Colon (tissue), 2 donors: ENCODE measurements around the gene CASS4.

Source experiments
- FAIRE-seq: peaks from 2 replicates; lab custom pipeline; 2012; peaks lifted over from hg19 to GRCh38; lab: Jason Lieb, UNC
- donor health status: control.
- donor health status: control.

CASS4 gene

GRCh38 chr20:56445130-56445529 lies 33.1 kb downstream of the CASS4 start:
- FAIRE-seq = no peak

GRCh38 chr20:56445540-56445939 lies 33.5 kb downstream of the CASS4 start:
- no peak for FAIRE-seq

GRCh38 chr20:56447227-56447626 lies 35.2 kb downstream of the CASS4 start:
- FAIRE-seq = no peak

GRCh38 chr20:56449459-56449858 lies 37.4 kb downstream of the CASS4 start:
- no peak for FAIRE-seq

GRCh38 chr20:56451056-56451765 lies 39.2 kb downstream of the CASS4 start:
- FAIRE-seq = no peak

- no peak for FAIRE-seq
These were observed 41.3 kb downstream of the CASS4 start for GRCh38 chr20:56453352-56453751.

- FAIRE-seq = no peak
These were observed 42.7 kb downstream of the CASS4 start for GRCh38 chr20:56454754-56455153.

GRCh38 chr20:56458206-56458821 lies 46.3 kb downstream of the CASS4 start:
- FAIRE-seq = no peak

- FAIRE-seq = no peak
These were observed 48.4 kb downstream of the CASS4 start for GRCh38 chr20:56460459-56460858.

- FAIRE-seq = no peak
These were observed 49.5 kb downstream of the CASS4 start for GRCh38 chr20:56461576-56461975.

- no peak for FAIRE-seq
These were observed 51.4 kb downstream of the CASS4 start for GRCh38 chr20:56463428-56463827.

GRCh38 chr20:56465997-56466396 lies 53.9 kb downstream of the CASS4 start:
- no peak for FAIRE-seq

- FAIRE-seq = no peak
These were observed 55.9 kb downstream of the CASS4 start for GRCh38 chr20:56467968-56468315.

GRCh38 chr20:56468316-56469076 lies 56.4 kb downstream of the CASS4 start, which contains the start of gene RTF2:
RTF2 (plus strand) TSS chr20:56468627; CDS start chr20:56468698, 71 bp downstream.
- FAIRE-seq = no peak

- no peak for FAIRE-seq
These were observed 57.0 kb downstream of the CASS4 start for GRCh38 chr20:56469077-56469449.

GRCh38 chr20:56483970-56484369 lies 71.9 kb downstream of the CASS4 start:
- no peak for FAIRE-seq

GRCh38 chr20:56487216-56487615 lies 75.2 kb downstream of the CASS4 start:
- no peak for FAIRE-seq

- no peak for FAIRE-seq
These were observed 76.5 kb downstream of the CASS4 start for GRCh38 chr20:56488566-56488965.

- no peak for FAIRE-seq
These were observed 89.1 kb downstream of the CASS4 start for GRCh38 chr20:56501116-56501515.

- FAIRE-seq = no peak
These were observed 91.9 kb downstream of the CASS4 start for GRCh38 chr20:56503916-56504315.

- FAIRE-seq = no peak
These were observed 92.4 kb downstream of the CASS4 start for GRCh38 chr20:56504373-56505005.

- no peak for FAIRE-seq
These were observed 94.0 kb downstream of the CASS4 start for GRCh38 chr20:56506103-56506502.
